Endothelial cell of umbilical vein (primary cell): ENCODE data around the gene DPH1. TPM values are rescaled to one million over a fixed set of nuclear protein-coding genes. Genes with fewer than 3 reads are reported as not detected.

Experiments
- BruUV-seq: library from RNA; stranded (reverse); fragments of 400-500 nt; replicated peaks from 2 replicates; lab custom pipeline; 2021; lab: Mats Ljungman, UMichigan
- CTCF ChIA-PET: fragments of 300-600, 350-600 bp; sonication (Branson Sonifier 250); formaldehyde crosslinking; loops from one replicate; lab custom pipeline; 2021; ENCODE audit warnings: antibody characterized with exemption, inconsistent platforms; lab: Charles Lee
- POLR2A ChIA-PET: fragments of 300-600, 350-600 bp; sonication (Branson Sonifier 250); formaldehyde crosslinking; loops from one replicate; lab custom pipeline; 2021; ENCODE audit warnings: antibody characterized with exemption, inconsistent platforms; lab: Charles Lee
- DNase-seq: peaks from one replicate; pipeline ENCODE4 v3.0.0-alpha.2; 2011; ENCODE audit warnings: low read depth, low spot score
- FAIRE-seq: peaks from 2 replicates; lab custom pipeline; 2011; peaks lifted over from hg19 to GRCh38; lab: Jason Lieb, UNC
- H2AFZ ChIP-seq: 2 replicates; pipeline ENCODE4 v1.6.0; 2012; ENCODE audit warnings: low read depth, low read length, control low read depth, inconsistent platforms
- H3K27ac ChIP-seq: 2 replicates; pipeline ENCODE4 v1.5.1; 2011; ENCODE audit warnings: low read depth, mild to moderate bottlenecking, control low read depth, low read length, moderate library complexity; ENCODE audit not compliant: insufficient read depth
- H3K27me3 ChIP-seq, 2 experiments: 2 replicates each; pipeline versions ENCODE4 v1.6.0 to v1.6.1; 2011; ENCODE audit warnings: low read length in 2 of 2, mixed read lengths in 1 of 2; ENCODE audit not compliant: control insufficient read depth in 2 of 2, insufficient read depth in 2 of 2
- H3K36me3 ChIP-seq, 2 experiments: 2 replicates in 1 of 2; 3 replicates in 1 of 2; pipeline ENCODE4 v1.5.1; 2011; ENCODE audit warnings: low read length in 2 of 2, mild to moderate bottlenecking in 1 of 2, moderate library complexity in 1 of 2; ENCODE audit not compliant: control insufficient read depth in 2 of 2, insufficient read depth in 2 of 2; ENCODE audit errors: extremely low read depth in 1 of 2
- H3K4me1 ChIP-seq: 3 replicates; pipeline ENCODE4 v1.5.1; 2011; ENCODE audit warnings: mild to moderate bottlenecking, low read length; ENCODE audit not compliant: control insufficient read depth, insufficient read depth; ENCODE audit errors: extremely low read depth
- H3K4me2 ChIP-seq: 2 replicates; pipeline ENCODE4 v1.6.1; 2011; ENCODE audit warnings: low read length, control low read depth, mixed read lengths; ENCODE audit not compliant: insufficient read depth
- H3K4me3 ChIP-seq, 3 experiments: fragments of 200-600 bp in 1 of 3; sonication (generic), shearing (Covaris generic) in 1 of 3; replicated peaks in 1 of 3; 2 replicates each; pipeline ENCODE4 v1.5.1; 2011 to 2016; ENCODE audit warnings: control low read depth in 3 of 3, low read length in 3 of 3, mild to moderate bottlenecking in 2 of 3, inconsistent platforms in 1 of 3, low read depth in 1 of 3, moderate library complexity in 1 of 3; ENCODE audit not compliant: insufficient read depth in 1 of 3
- H3K79me2 ChIP-seq: 2 replicates; pipeline ENCODE4 v1.6.0; 2012; ENCODE audit warnings: low read length, inconsistent platforms; ENCODE audit not compliant: control insufficient read depth, insufficient read depth
- H3K9ac ChIP-seq: replicated peaks from 2 replicates; pipeline ENCODE3; 2011; ENCODE audit warnings: low read length, control low read depth; ENCODE audit not compliant: insufficient read depth; ENCODE audit errors: extremely low read depth
- H3K9me1 ChIP-seq: replicated peaks from 3 replicates; pipeline ENCODE4 v1.6.0; 2011; ENCODE audit warnings: mild to moderate bottlenecking, low read length; ENCODE audit not compliant: control insufficient read depth, insufficient read depth; ENCODE audit errors: extremely low read depth
- H3K9me3 ChIP-seq: replicated peaks from 2 replicates; pipeline ENCODE4 v1.5.1; 2012; ENCODE audit warnings: low read length, inconsistent platforms; ENCODE audit not compliant: control insufficient read depth, insufficient read depth
- H4K20me1 ChIP-seq: replicated peaks from 2 replicates; pipeline ENCODE3; 2011; ENCODE audit warnings: mild to moderate bottlenecking, low read length; ENCODE audit not compliant: control insufficient read depth, insufficient read depth; ENCODE audit errors: extremely low read depth
- CTCF ChIP-seq, 2 donors: IDR thresholded peaks; 1 replicate in 1 of 2; 2 replicates in 1 of 2; pipeline ENCODE4 v1.5.1; 2011; ENCODE audit warnings: low read length in 2 of 2, mild to moderate bottlenecking in 2 of 2, moderate library complexity in 2 of 2, control low read depth in 1 of 2, inconsistent platforms in 1 of 2, low read depth in 1 of 2; ENCODE audit not compliant: insufficient read depth in 1 of 2; ENCODE audit errors: extremely low read depth in 1 of 2
- EZH2 ChIP-seq: IDR thresholded peaks from 2 replicates; pipeline ENCODE4 v1.6.1; 2012; ENCODE audit warnings: borderline replicate concordance, low read depth, mild to moderate bottlenecking, moderate library complexity, low read length, inconsistent platforms; ENCODE audit not compliant: severe bottlenecking
- FOS ChIP-seq: IDR thresholded peaks from 2 replicates; pipeline ENCODE4 v1.6.1; 2011; ENCODE audit warnings: mild to moderate bottlenecking, low read length, moderate library complexity, borderline replicate concordance; ENCODE audit not compliant: insufficient read depth
- GATA2 ChIP-seq: IDR thresholded peaks from 2 replicates; pipeline ENCODE4 v1.7.0; 2011; ENCODE audit warnings: low read depth, mild to moderate bottlenecking, moderate library complexity, mixed read lengths, low read length; ENCODE audit not compliant: insufficient read length, insufficient read depth
- JUN ChIP-seq: IDR thresholded peaks from 2 replicates; pipeline ENCODE4 v1.6.1; 2011; ENCODE audit warnings: borderline replicate concordance, low read depth; ENCODE audit not compliant: insufficient read length, insufficient read depth
- MAX ChIP-seq: IDR thresholded peaks from 2 replicates; pipeline ENCODE4 v1.6.1; 2011; ENCODE audit not compliant: insufficient read depth, insufficient read length
- MYC ChIP-seq: IDR thresholded peaks from one replicate; pipeline ENCODE4 v1.6.1; 2011; ENCODE audit warnings: mild to moderate bottlenecking, low read depth, low read length
- POLR2A ChIP-seq: IDR thresholded peaks from 2 replicates; pipeline ENCODE4 v1.6.1; 2012; ENCODE audit warnings: low read depth, mild to moderate bottlenecking, control low read depth, low read length
- POLR2AphosphoS5 ChIP-seq: IDR thresholded peaks from 2 replicates; pipeline ENCODE4 v1.6.1; 2012; ENCODE audit warnings: low read depth, mild to moderate bottlenecking, control low read depth, low read length, moderate library complexity; ENCODE audit not compliant: insufficient read depth
- dilution Hi-C: fragments of 300-500 bp; cut with MboI; formaldehyde crosslinking; loops from one replicate; pipeline ENCODE4 v1.15.0; 2019; ENCODE audit warnings: low sequenced_read_pairs; ENCODE audit not compliant: extremely low pct_ligation_motif_present
- intact Hi-C: fragments of 100-400 bp; cut with micrococcal nuclease; formaldehyde crosslinking; loops from one replicate; pipeline ENCODE4 v1.10.0; 2022
- polyA plus RNA-seq, 4 experiments: library from polyadenylated mRNA; depleted of rRNA in 3 of 4; stranded (reverse) in 3 of 4; unstranded in 1 of 4; fragments of >200 nt; gene quantifications; 2 replicates each; pipeline versions ENCODE4 v1.2.1 to v1.2.3, GENCODE V29; 2011 to 2012; ENCODE audit warnings: missing spikeins in 1 of 4
- total RNA-seq: library from RNA; stranded (reverse); gene quantifications from 2 replicates; pipeline ENCODE4 v1.2.3, GENCODE V29; 2021

The DPH1 gene
- total and polyA plus RNA-seq, 2 donors (not counting 3 experiments of a cell fraction or from before 2014, with no cell fraction given): 37.8 to 45.6 TPM

- no TSS peak for BruUV-seq
- Histone ChIP-seq H3K9me1 (no peaks in the 10 kb centered on the region), H3K27ac (no peak overlapping the region), H3K27me3 (peaks cover 12 to 20% of the 10 kb centered on the region in 2 experiments), H2AFZ (no peak overlapping the region), H3K4me3 (no peak overlapping the region), H3K9ac (no peak overlapping the region), H3K4me2 (no peak overlapping the region), H4K20me1 (no peaks in the 10 kb centered on the region), H3K79me2 (no peaks in the 10 kb centered on the region), H3K4me1 (peaks cover 4% of the 10 kb centered on the region), H3K36me3 (no peaks in the 10 kb centered on the region), H3K9me3 (no peaks in the 10 kb centered on the region)
- TF ChIP-seq JUN: no peak
- no peak for DNase-seq
- ChIA-PET POLR2A (no interaction called here), CTCF (interaction anchor here (1.8 kb wide), 1 partner anchor 12 kb away, joined by 4 read pairs; no protein-coding TSS in a partner anchor)
- dilution Hi-C loops: no loop called here
- intact Hi-C loops: no loop called here
- FAIRE-seq: no peak
Measured at GRCh38 chr17:1995321-1995892, 34.5 kb upstream of the DPH1 start.

GRCh38 chr17:1995907-1996799, 33.8 kb upstream of the DPH1 start:
- H3K9ac ChIP-seq: no peak overlapping the region
- TF ChIP-seq FOS (no peak), GATA2 (no peak), MAX (no peak), CTCF (IDR thresholded peaks at IDR 0.05; ENCODE audit: extremely low read depth in 1 of 2, insufficient read depth in 1 of 2, low read depth in 1 of 2, low read length in 2 of 2) (no peak), JUN (no peak), POLR2A (no peak), EZH2 (no peak), MYC (no peak), POLR2AphosphoS5 (no peak)
- H3K27ac ChIP-seq: no peak overlapping the region
- H3K9me1 ChIP-seq: no peaks in the 10 kb centered on the region
- intact Hi-C loops: no loop called here
- no peak for FAIRE-seq
- CTCF ChIA-PET: interaction anchor here (1.8 kb wide), 1 partner anchor 13 kb away, joined by 4 read pairs; no protein-coding TSS in a partner anchor
- peaks cover 4% of the 10 kb centered on the region for H3K4me1 ChIP-seq
- no peaks in the 10 kb centered on the region for H3K36me3 ChIP-seq
- no peak overlapping the region for H2AFZ ChIP-seq
- no peak overlapping the region for H3K4me3 ChIP-seq
- no peaks in the 10 kb centered on the region for H3K79me2 ChIP-seq
- H3K4me2 ChIP-seq: no peak overlapping the region
- POLR2A ChIA-PET: no interaction called here
- H4K20me1 ChIP-seq: no peaks in the 10 kb centered on the region
- peaks cover 12 to 20% of the 10 kb centered on the region in 2 experiments for H3K27me3 ChIP-seq
- no peaks in the 10 kb centered on the region for H3K9me3 ChIP-seq
- dilution Hi-C loops: no loop called here
- BruUV-seq: no TSS peak
- no peak for DNase-seq
